Trophoblast cell (in vitro differentiated cells and primary cell): ENCODE measurements around the gene EVX2.

Source experiments
- DNase-seq, 2 donors: peaks; one replicate each; pipeline ENCODE4 v3.0.0-alpha.2; 2016
- H2AFZ ChIP-seq: 2 replicates; pipeline ENCODE4 v1.6.1; 2013; ENCODE audit warnings: low read length, moderate library complexity, mild to moderate bottlenecking; ENCODE audit not compliant: insufficient read depth, poor library complexity
- H2AK5ac ChIP-seq: 2 replicates; pipeline ENCODE4 v1.6.1; 2013; ENCODE audit warnings: mild to moderate bottlenecking, low read length
- H2BK120ac ChIP-seq: 2 replicates; pipeline ENCODE4 v1.6.1; 2013; ENCODE audit warnings: low read length, mild to moderate bottlenecking, moderate library complexity; ENCODE audit not compliant: insufficient read depth, poor library complexity
- H2BK12ac ChIP-seq: 2 replicates; pipeline ENCODE4 v1.6.1; 2013; ENCODE audit warnings: mild to moderate bottlenecking, low read length, moderate library complexity
- H2BK5ac ChIP-seq: 2 replicates; pipeline ENCODE4 v1.6.1; 2013; ENCODE audit warnings: low read length, low read depth, moderate library complexity, mild to moderate bottlenecking; ENCODE audit not compliant: poor library complexity
- H3K14ac ChIP-seq: 2 replicates; pipeline ENCODE4 v1.6.1; 2013; ENCODE audit warnings: mild to moderate bottlenecking, low read length
- H3K18ac ChIP-seq: 2 replicates; pipeline ENCODE4 v1.6.1; 2013; ENCODE audit warnings: mild to moderate bottlenecking, low read length
- H3K23ac ChIP-seq: 2 replicates; pipeline ENCODE4 v1.6.1; 2013; ENCODE audit warnings: low read length
- H3K27ac ChIP-seq: 2 replicates; pipeline ENCODE4 v1.5.1; 2013; ENCODE audit warnings: low read depth, mild to moderate bottlenecking, inconsistent platforms, low read length, moderate library complexity
- H3K27me3 ChIP-seq: 2 replicates; pipeline ENCODE4 v1.6.1; 2013; ENCODE audit warnings: inconsistent platforms, mild to moderate bottlenecking, low read length, moderate library complexity; ENCODE audit not compliant: insufficient read depth
- H3K36me3 ChIP-seq, 2 experiments: 1 replicate in 1 of 2; 2 replicates in 1 of 2; pipeline ENCODE4 v1.6.1; 2013; ENCODE audit warnings: low read length in 2 of 2, mild to moderate bottlenecking in 2 of 2, moderate library complexity in 1 of 2; ENCODE audit not compliant: insufficient read depth in 2 of 2, control insufficient read depth in 1 of 2
- H3K4ac ChIP-seq: 2 replicates; pipeline ENCODE4 v1.6.1; 2013; ENCODE audit warnings: low read depth, mild to moderate bottlenecking, low read length, moderate library complexity
- H3K4me1 ChIP-seq, 2 experiments: 1 replicate in 1 of 2; 2 replicates in 1 of 2; pipeline ENCODE4 v1.6.1; 2013; ENCODE audit warnings: low read length in 2 of 2, mild to moderate bottlenecking in 2 of 2, moderate library complexity in 1 of 2; ENCODE audit not compliant: insufficient read depth in 2 of 2, control insufficient read depth in 1 of 2
- H3K4me2 ChIP-seq: 2 replicates; pipeline ENCODE4 v1.6.1; 2013; ENCODE audit warnings: inconsistent platforms, mild to moderate bottlenecking, low read length, moderate library complexity
- H3K4me3 ChIP-seq: 2 replicates; pipeline ENCODE4 v1.5.1; 2013; ENCODE audit warnings: mild to moderate bottlenecking, low read depth, low read length, inconsistent platforms
- H3K79me1 ChIP-seq: one replicate; pipeline ENCODE4 v1.6.1; 2013; ENCODE audit warnings: low read length
- H3K79me2 ChIP-seq: 2 replicates; pipeline ENCODE4 v1.6.1; 2013; ENCODE audit warnings: low read length, mild to moderate bottlenecking; ENCODE audit not compliant: control insufficient read depth, insufficient read depth, poor library complexity
- H3K9ac ChIP-seq: 2 replicates; pipeline ENCODE4 v1.6.1; 2013; ENCODE audit warnings: mild to moderate bottlenecking, low read length
- H3K9me3 ChIP-seq: 2 replicates; pipeline ENCODE4 v1.6.1; 2013; ENCODE audit warnings: low read depth, mild to moderate bottlenecking, control low read depth, inconsistent platforms, low read length; ENCODE audit not compliant: insufficient read depth
- H4K12ac ChIP-seq: 2 replicates; pipeline ENCODE4 v1.6.1; 2013; ENCODE audit warnings: low read depth, mild to moderate bottlenecking, low read length, moderate library complexity
- H4K8ac ChIP-seq: 2 replicates; pipeline ENCODE4 v1.6.1; 2013; ENCODE audit warnings: low read depth, mild to moderate bottlenecking, low read length, moderate library complexity
- H4K91ac ChIP-seq: one replicate; pipeline ENCODE4 v1.6.1; 2013; ENCODE audit warnings: low read depth, mild to moderate bottlenecking, low read length, moderate library complexity
- WGBS: extraction: QIAGEN DNeasy Blood & Tissue Kit; methylation state at CpG from one replicate; pipeline ENCODE4 v1.1.7; 2013; ENCODE audit warnings: missing lambda C conversion rate; ENCODE audit not compliant: insufficient read length, insufficient coverage; ENCODE audit errors: extremely low coverage; 5-methylcytosine and 5-hydroxymethylcytosine counted together

Gene EVX2

GRCh38 chr2:176110415-176111308, 26.9 kb upstream of the EVX2 start:
- Histone ChIP-seq H3K79me2 (no peaks in the 10 kb centered on the region), H2AK5ac (no peak overlapping the region), H3K9ac (no peak overlapping the region), H4K8ac (no peak overlapping the region), H4K91ac (no peak overlapping the region), H3K36me3 (no peaks in the 10 kb centered on the region), H3K18ac (no peak overlapping the region), H3K4ac (no peak overlapping the region), H4K12ac (no peak overlapping the region), H3K27me3 (peaks cover 77% of the 10 kb centered on the region), H3K4me2 (no peak overlapping the region), H2BK120ac (no peak overlapping the region), H3K27ac (no peak overlapping the region), H2BK12ac (no peak overlapping the region), H3K4me1 (peaks cover 7% of the 10 kb centered on the region in 2 experiments), H3K79me1 (no peaks in the 10 kb centered on the region), H2BK5ac (no peak overlapping the region), H3K14ac (no peak overlapping the region), H3K23ac (no peak overlapping the region), H3K4me3 (no peak overlapping the region), H3K9me3 (peaks cover 13% of the 10 kb centered on the region), H2AFZ (no peak overlapping the region)
- WGBS, result no CpG with 5 or more reads among the region's 7 CpGs
- DNase-seq, result no peak

- H3K23ac ChIP-seq, result no peak overlapping the region
- no peak overlapping the region for H3K4me3 ChIP-seq
- no peak overlapping the region for H4K91ac ChIP-seq
- no peak overlapping the region for H3K4me2 ChIP-seq
- no peak overlapping the region for H2BK5ac ChIP-seq
- H3K27ac ChIP-seq, result no peak overlapping the region
- H3K79me2 ChIP-seq, result no peaks in the 10 kb centered on the region
- no peak overlapping the region for H2AK5ac ChIP-seq
- no peak overlapping the region for H4K8ac ChIP-seq
- no peaks in the 10 kb centered on the region for H3K79me1 ChIP-seq
- peaks cover 7% of the 10 kb centered on the region in 2 experiments for H3K4me1 ChIP-seq
- H3K9me3 ChIP-seq, result peaks cover 15% of the 10 kb centered on the region
- no peak for DNase-seq
- no peak overlapping the region for H2BK12ac ChIP-seq
- H3K4ac ChIP-seq, result no peak overlapping the region
- H3K18ac ChIP-seq, result no peak overlapping the region
- no peak overlapping the region for H4K12ac ChIP-seq
- H3K27me3 ChIP-seq, result peaks cover 81% of the 10 kb centered on the region
- no peaks in the 10 kb centered on the region for H3K36me3 ChIP-seq
- H2BK120ac ChIP-seq, result no peak overlapping the region
- WGBS, result no CpG with 5 or more reads among the region's 4 CpGs
- no peak overlapping the region for H3K9ac ChIP-seq
- H2AFZ ChIP-seq, result no peak overlapping the region
- H3K14ac ChIP-seq, result no peak overlapping the region
These were observed 26.2 kb upstream of the EVX2 start for GRCh38 chr2:176109946-176110345.

GRCh38 chr2:176109192-176109901, 25.6 kb upstream of the EVX2 start:
- Histone ChIP-seq H2AK5ac (no peak overlapping the region), H3K36me3 (no peaks in the 10 kb centered on the region), H4K12ac (no peak overlapping the region), H3K4me2 (no peak overlapping the region), H2BK12ac (no peak overlapping the region), H3K9me3 (peaks cover 15% of the 10 kb centered on the region), H2BK5ac (no peak overlapping the region), H3K18ac (no peak overlapping the region), H3K14ac (no peak overlapping the region), H3K79me2 (no peaks in the 10 kb centered on the region), H4K91ac (no peak overlapping the region), H3K27me3 (peaks cover 81% of the 10 kb centered on the region), H3K4ac (no peak overlapping the region), H3K79me1 (peaks cover 4% of the 10 kb centered on the region), H3K4me1 (peaks cover 7 to 10% of the 10 kb centered on the region in 2 experiments), H3K9ac (no peak overlapping the region), H2AFZ (no peak overlapping the region), H3K27ac (no peak overlapping the region), H2BK120ac (no peak overlapping the region), H3K4me3 (no peak overlapping the region), H3K23ac (no peak overlapping the region), H4K8ac (no peak overlapping the region)
- DNase-seq, result no peak
- WGBS, result no CpG with 5 or more reads among the region's 26 CpGs

GRCh38 chr2:176107731-176108181, 24.0 kb upstream of the EVX2 start:
- Histone ChIP-seq H3K14ac (no peak overlapping the region), H2BK120ac (no peak overlapping the region), H2AFZ (no peak overlapping the region), H3K23ac (no peak overlapping the region), H2BK5ac (no peak overlapping the region), H3K79me2 (no peaks in the 10 kb centered on the region), H3K4ac (no peak overlapping the region), H2AK5ac (no peak overlapping the region), H3K18ac (no peak overlapping the region), H3K4me2 (peak overlapping the region; percentile 44), H3K4me3 (no peak overlapping the region), H4K91ac (no peak overlapping the region), H2BK12ac (no peak overlapping the region), H3K4me1 (peaks cover 7 to 13% of the 10 kb centered on the region in 2 experiments), H3K9me3 (peaks cover 14% of the 10 kb centered on the region), H3K27ac (no peak overlapping the region), H4K12ac (no peak overlapping the region), H3K27me3 (peaks cover 78% of the 10 kb centered on the region), H3K79me1 (peaks cover 4% of the 10 kb centered on the region), H3K9ac (no peak overlapping the region), H3K36me3 (no peaks in the 10 kb centered on the region), H4K8ac (no peak overlapping the region)
- no CpG with 5 or more reads among the region's 59 CpGs for WGBS
- DNase-seq, result no peak
